Effector memory CD4-positive, alpha-beta T cell (primary cell): ENCODE results near the gene CACNA1H.

Experiments
- DNase-seq, 3 donors: peaks; one replicate each; pipeline ENCODE4 v3.0.0-alpha.2; 2020
- H3K27ac ChIP-seq: 2 replicates; pipeline ENCODE4 v1.7.0; 2013; ENCODE audit warnings: mild to moderate bottlenecking, low read length, moderate library complexity; ENCODE audit not compliant: insufficient read depth, poor library complexity, severe bottlenecking
- H3K27me3 ChIP-seq: replicated peaks from 2 replicates; pipeline ENCODE4 v1.7.0; 2013; ENCODE audit warnings: mild to moderate bottlenecking, low read length; ENCODE audit not compliant: insufficient read depth, control insufficient read depth, poor library complexity, severe bottlenecking
- H3K36me3 ChIP-seq: 2 replicates; pipeline ENCODE4 v1.7.0; 2013; ENCODE audit warnings: mild to moderate bottlenecking, low read length, moderate library complexity; ENCODE audit not compliant: control insufficient read depth, insufficient read depth
- H3K4me1 ChIP-seq: 2 replicates; pipeline ENCODE4 v1.7.0; 2013; ENCODE audit warnings: low read length, mild to moderate bottlenecking; ENCODE audit not compliant: control insufficient read depth, insufficient read depth, poor library complexity, severe bottlenecking
- H3K4me3 ChIP-seq: 2 replicates; pipeline ENCODE4 v1.7.0; 2013; ENCODE audit warnings: low read length, low read depth, mild to moderate bottlenecking; ENCODE audit not compliant: insufficient read depth, poor library complexity, severe bottlenecking
- H3K9me3 ChIP-seq: 2 replicates; pipeline ENCODE4 v1.7.0; 2013; ENCODE audit warnings: mild to moderate bottlenecking, low read length, moderate library complexity; ENCODE audit not compliant: control insufficient read depth

Gene CACNA1H

DNA sequence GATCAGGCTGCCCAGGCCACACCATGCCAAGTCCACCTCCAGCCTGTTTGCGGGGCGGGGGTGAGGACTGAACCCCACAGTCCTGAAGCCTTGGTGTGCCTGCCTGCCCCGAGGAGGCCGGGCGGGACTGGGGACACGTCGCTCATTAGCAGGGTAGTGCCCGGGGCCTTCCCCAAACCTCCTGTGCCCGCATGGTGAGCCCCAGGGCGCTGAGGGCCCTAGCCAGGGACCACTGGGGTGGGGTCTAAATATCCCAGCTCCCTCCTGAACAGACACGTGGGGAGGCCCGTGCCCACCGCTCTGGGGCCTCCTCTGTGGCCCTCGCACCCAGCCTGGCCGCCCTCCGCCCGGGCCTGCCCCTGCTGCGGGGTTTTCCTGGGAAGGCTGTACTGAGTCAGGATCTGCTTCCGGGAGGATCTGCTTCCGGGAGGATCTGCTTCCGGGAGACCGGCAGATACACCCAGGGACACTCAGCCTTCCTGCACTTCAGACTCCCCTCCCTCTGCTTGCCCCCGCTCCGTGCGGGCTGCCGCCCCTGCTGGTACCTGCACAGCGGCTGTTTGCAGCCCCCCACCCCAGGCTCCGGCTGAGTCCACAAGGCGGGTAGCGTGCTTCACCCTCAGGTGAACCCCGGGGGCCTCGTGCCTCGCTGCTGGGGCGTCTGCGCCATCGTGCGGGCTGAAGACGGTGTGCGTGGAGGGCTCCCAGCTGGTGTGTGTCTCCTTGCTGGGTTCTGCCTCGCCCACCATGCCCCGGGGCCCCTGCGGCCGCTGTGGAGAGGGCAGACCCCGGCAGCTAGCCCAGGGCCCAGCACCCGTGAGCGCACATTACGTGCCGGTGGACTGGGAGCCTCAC lies 23.6 kb upstream of the CACNA1H start:
- H3K27ac ChIP-seq, result no peak overlapping the region
- no peaks in the 10 kb centered on the region for H3K27me3 ChIP-seq
- H3K9me3 ChIP-seq, result no peaks in the 10 kb centered on the region
- no peak for DNase-seq
- no peaks in the 10 kb centered on the region for H3K36me3 ChIP-seq
- no peak overlapping the region for H3K4me3 ChIP-seq
- H3K4me1 ChIP-seq, result no peaks in the 10 kb centered on the region

DNA sequence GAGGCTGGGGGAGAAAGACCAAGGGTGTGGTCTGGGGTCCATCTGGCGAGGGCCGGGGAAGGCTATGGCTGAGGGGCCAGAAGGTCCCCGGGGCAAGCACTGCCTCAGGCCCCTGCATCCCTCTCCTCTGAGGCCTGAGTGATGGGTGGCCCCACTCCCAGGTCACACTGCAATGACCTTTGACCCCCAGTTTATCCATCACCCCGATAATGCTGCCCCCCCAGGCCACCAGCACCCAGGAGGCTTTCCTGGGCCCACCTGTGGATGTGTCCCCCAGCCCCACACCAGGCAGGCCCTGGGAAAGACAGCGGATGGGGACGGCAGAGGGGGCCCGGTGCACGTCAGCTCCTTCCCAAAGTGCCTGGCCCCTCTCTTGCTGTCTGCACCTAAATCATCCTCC lies 22.5 kb upstream of the CACNA1H start:
- no peaks in the 10 kb centered on the region for H3K27me3 ChIP-seq
- H3K4me3 ChIP-seq, result no peak overlapping the region

DNA sequence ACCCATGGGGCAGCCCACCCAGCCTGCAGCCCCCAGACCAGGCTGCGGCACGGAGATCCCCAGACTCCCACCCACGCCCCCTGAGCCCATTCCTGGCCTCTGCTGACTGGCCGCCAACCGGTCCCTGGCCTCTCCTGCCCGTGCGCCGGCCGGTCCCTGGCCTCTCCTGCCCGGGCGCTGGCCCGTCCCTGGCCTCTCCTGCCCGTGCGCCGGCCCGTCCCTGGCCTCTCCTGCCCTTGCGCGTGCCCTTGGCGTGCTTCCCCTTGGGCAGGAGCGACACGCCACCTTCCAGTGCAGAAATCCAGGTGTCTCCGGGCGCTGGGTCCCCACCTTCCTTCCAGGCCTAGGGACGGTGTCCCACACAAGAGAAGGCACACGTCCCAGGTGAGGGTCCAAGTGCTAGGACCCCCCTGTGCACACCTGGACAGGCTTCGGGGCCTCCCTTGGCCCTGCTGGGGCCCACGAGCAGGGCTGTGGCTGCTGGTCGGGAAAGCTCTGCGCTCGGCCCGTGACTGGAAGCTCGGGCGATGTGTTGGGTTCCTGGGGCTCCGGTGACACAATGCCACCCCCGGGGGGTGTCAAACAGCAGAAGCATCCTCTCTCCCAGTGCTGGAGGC lies 21.4 kb upstream of the CACNA1H start:
- Histone ChIP-seq H3K27ac (no peak overlapping the region), H3K27me3 (no peaks in the 10 kb centered on the region), H3K4me1 (no peaks in the 10 kb centered on the region), H3K9me3 (no peaks in the 10 kb centered on the region), H3K36me3 (no peaks in the 10 kb centered on the region), H3K4me3 (no peak overlapping the region)
- DNase-seq, result no peak

More for the DNA sequence above, 22.5 kb upstream of the CACNA1H start:
- no peak for DNase-seq
- Histone ChIP-seq H3K4me1 (no peaks in the 10 kb centered on the region), H3K36me3 (no peaks in the 10 kb centered on the region), H3K27ac (no peak overlapping the region), H3K9me3 (no peaks in the 10 kb centered on the region)

DNA sequence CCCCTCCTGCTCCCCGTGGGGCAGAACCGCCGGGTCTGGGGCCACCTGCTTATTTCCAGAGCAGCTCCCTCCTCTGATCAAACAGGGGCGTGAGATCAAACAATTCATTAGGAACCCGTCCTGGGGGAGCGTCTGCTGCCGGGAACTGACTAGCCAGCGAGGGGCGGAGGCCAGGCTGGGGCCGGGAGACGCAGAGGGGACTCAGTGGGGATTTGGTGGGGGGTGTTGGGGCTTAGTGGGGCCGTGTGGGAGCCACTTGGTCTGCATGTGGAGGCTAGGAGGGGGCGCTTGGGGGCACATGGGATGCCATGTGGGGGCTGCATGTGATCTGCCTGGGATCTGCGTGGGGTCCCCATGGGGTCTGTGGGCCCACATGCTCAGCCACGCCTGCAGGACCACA lies 20.5 kb upstream of the CACNA1H start:
- Histone ChIP-seq H3K4me3 (no peak overlapping the region), H3K36me3 (no peaks in the 10 kb centered on the region), H3K4me1 (no peaks in the 10 kb centered on the region), H3K27ac (no peak overlapping the region), H3K27me3 (no peaks in the 10 kb centered on the region), H3K9me3 (no peaks in the 10 kb centered on the region)
- DNase-seq, result no peak

DNA sequence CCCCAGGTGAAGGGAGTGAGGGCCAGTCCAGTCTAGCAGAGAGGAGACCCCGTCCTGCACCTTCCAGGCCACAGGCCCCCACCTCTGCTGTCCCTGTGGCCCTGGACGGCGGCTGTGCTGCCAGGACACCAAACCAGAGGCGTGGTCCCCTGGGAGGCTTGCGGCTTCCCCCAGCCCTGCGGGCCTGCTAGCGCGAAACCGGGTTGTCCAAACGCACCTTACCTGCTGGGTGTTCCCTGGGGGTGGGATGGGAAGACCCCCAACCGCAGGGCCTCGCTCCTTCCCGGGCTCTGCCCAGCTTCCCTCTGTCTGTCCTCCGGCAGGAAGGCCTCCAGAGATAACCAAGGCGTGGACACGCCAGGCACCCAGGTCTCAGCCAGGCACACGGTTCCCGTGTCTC lies 19.6 kb upstream of the CACNA1H start:
- Histone ChIP-seq H3K27me3 (no peaks in the 10 kb centered on the region), H3K9me3 (no peaks in the 10 kb centered on the region), H3K4me3 (no peak overlapping the region), H3K36me3 (no peaks in the 10 kb centered on the region), H3K4me1 (no peaks in the 10 kb centered on the region), H3K27ac (no peak overlapping the region)
- no peak for DNase-seq

DNA sequence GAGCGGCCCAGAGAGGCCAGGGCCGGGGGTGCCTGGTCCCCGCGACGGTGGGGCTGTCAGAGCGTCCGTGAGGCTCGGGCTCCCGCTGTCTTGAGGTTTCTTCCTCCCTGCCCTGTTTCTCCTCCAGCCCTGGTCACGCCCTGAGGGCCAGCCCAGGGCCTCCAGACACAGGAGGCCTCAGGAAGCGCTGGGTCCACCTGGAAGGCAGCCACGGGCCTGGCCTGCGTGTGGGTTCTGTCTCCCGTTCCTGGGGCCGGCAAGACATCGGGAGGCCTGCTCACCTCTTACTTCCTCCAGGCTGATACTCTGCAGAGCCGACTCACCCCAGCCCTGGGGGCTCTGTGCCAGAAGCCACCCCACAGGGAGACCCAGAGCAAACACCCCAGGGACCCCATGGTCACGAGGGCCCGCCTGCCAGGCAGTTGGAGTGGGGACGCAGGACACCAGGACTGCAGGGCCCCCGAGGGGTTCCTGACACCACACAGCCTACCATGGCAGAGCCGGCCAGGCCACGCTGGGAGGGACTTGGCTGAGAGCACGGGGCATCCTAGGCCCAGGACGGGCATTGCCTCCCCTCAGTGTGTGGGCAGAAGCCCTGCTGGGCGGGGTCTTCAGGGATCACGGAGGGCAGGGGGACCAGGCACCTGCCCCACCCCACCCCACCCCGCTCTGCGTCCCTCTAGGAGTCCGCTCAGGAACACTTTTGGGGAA lies 18.9 kb upstream of the CACNA1H start:
- Histone ChIP-seq H3K36me3 (no peaks in the 10 kb centered on the region), H3K9me3 (no peaks in the 10 kb centered on the region), H3K4me1 (no peaks in the 10 kb centered on the region), H3K27me3 (no peaks in the 10 kb centered on the region), H3K27ac (no peak overlapping the region), H3K4me3 (no peak overlapping the region)
- DNase-seq, result no peak

DNA sequence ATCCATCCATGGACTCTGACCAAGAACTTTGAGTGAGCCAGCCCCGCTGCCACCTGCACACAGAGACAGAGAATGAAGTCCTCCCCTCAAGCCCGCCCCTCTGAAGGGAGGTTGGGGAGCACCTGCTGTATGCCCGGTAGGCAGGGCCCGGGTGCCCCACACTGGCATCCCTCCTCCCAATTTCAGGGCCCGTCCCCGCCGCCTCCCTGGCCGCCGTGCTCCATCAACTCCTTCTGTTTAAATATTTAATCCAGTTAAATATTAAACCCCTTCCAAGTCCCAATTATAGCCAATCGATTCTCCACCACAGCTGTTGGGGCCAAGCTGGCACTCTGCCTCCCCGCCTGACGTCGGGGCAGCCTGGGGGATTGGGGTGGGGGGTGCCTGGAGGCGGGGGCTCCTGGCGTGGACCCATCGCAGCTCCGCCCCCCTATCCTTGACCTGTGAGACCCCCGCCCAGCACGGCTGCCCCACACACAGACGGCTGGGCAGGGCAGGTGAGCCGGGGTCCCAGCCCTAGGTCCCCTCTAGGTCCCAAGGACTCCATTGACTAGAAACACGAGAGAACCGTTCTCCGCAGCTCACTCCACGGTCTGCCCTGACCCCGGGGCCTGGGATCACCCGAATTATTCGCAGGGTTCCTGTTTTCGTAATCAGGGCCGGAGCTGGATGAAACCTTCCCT lies 18.0 kb upstream of the CACNA1H start:
- no peaks in the 10 kb centered on the region for H3K27me3 ChIP-seq
- H3K4me1 ChIP-seq, result no peaks in the 10 kb centered on the region
- DNase-seq, result no peak

DNA sequence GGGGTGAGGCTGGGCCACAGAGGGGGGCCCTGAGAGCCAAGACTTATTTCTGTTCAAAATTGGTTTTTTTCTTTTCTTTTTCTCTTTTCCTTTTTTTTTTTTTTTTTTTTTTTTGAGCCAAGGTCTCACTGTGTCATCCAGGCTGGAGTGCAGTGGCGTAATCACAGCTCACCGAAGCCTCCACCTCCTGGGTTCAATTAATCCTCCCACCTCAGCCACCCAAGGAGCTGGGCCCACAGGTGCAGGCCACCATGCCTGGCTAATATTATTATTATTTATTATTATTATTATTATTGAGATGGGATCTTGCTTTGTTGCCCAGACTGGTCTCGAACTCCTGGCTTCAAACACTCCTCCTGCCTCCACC lies 17.5 kb upstream of the CACNA1H start:
- Histone ChIP-seq H3K4me1 (no peaks in the 10 kb centered on the region), H3K36me3 (no peaks in the 10 kb centered on the region), H3K9me3 (no peaks in the 10 kb centered on the region), H3K27ac (no peak overlapping the region), H3K4me3 (no peak overlapping the region), H3K27me3 (no peaks in the 10 kb centered on the region)
- DNase-seq, result no peak

More for the DNA sequence above, 18.0 kb upstream of the CACNA1H start:
- Histone ChIP-seq H3K9me3 (no peaks in the 10 kb centered on the region), H3K27ac (no peak overlapping the region), H3K4me3 (no peak overlapping the region), H3K36me3 (no peaks in the 10 kb centered on the region)

DNA sequence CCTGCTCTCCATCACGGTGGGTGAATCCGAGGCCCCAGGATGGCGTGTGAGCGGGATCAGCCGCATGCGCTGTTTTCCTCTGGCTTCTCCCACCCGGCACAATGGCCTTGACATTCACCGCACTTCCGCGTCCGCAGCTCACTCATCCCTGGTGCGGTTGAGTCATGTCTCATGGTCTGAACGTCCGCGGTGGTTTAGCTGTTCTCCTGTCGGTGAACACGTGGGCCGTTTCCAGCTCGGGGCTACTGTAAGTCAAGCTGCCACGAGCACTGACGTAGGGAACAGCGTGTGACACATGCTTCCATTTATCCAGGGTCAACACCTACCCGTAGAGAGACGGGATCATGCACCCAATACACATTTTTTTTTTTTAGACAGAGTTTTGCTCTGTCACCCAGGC lies 15.3 kb upstream of the CACNA1H start:
- no peak overlapping the region for H3K4me3 ChIP-seq
- no peaks in the 10 kb centered on the region for H3K36me3 ChIP-seq
- no peaks in the 10 kb centered on the region for H3K9me3 ChIP-seq
- H3K27ac ChIP-seq, result no peak overlapping the region
- DNase-seq, result no peak
- H3K4me1 ChIP-seq, result no peaks in the 10 kb centered on the region
- H3K27me3 ChIP-seq, result no peaks in the 10 kb centered on the region
